ENCODE results near the gene SCYGR3. TPM values are rescaled to one million over a fixed set of nuclear protein-coding genes. Genes with fewer than 3 reads are reported as not detected.

Gene SCYGR3
- total and polyA plus RNA-seq, 3 donors from 2014 or later = not detected

- Histone ChIP-seq H3K27ac (no peak overlapping the region), H3K4me1 (no peaks in the 10 kb centered on the region), H3K4me3 (no peak overlapping the region), H3K9me3 (no peaks in the 10 kb centered on the region), H3K27me3 (no peaks in the 10 kb centered on the region), H3K36me3 (ENCODE audit: low read depth, missing control alignments) (no peaks in the 10 kb centered on the region)
- intact Hi-C loops (cut with DNase I; ENCODE audit: low total_unique reads) = no loop called here
- TF ChIP-seq, protein P1, sequence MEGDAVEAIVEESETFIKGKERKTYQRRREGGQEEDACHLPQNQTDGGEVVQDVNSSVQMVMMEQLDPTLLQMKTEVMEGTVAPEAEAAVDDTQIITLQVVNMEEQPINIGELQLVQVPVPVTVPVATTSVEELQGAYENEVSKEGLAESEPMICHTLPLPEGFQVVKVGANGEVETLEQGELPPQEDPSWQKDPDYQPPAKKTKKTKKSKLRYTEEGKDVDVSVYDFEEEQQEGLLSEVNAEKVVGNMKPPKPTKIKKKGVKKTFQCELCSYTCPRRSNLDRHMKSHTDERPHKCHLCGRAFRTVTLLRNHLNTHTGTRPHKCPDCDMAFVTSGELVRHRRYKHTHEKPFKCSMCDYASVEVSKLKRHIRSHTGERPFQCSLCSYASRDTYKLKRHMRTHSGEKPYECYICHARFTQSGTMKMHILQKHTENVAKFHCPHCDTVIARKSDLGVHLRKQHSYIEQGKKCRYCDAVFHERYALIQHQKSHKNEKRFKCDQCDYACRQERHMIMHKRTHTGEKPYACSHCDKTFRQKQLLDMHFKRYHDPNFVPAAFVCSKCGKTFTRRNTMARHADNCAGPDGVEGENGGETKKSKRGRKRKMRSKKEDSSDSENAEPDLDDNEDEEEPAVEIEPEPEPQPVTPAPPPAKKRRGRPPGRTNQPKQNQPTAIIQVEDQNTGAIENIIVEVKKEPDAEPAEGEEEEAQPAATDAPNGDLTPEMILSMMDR (IDR thresholded peaks at IDR 0.05) = no peak
- no peak for TF ChIP-seq POLR2A (IDR thresholded peaks at IDR 0.05)
- DNase-seq = no peak
- 79 to 97% methylated on average over 9 to 10 of the region's 10 CpGs for WGBS, 2 donors
Observed at GRCh38 chr2:227626580-227627151, 12.0 kb upstream of the SCYGR3 start.

- 43 to 74% methylated on average over 2 of the region's 2 CpGs for WGBS, 2 donors
- Histone ChIP-seq H3K4me3 (no peak overlapping the region), H3K36me3 (ENCODE audit: low read depth, missing control alignments) (no peaks in the 10 kb centered on the region), H3K4me1 (no peaks in the 10 kb centered on the region), H3K27me3 (no peaks in the 10 kb centered on the region), H3K9me3 (no peaks in the 10 kb centered on the region), H3K27ac (no peak overlapping the region)
- intact Hi-C loops (cut with DNase I; ENCODE audit: low total_unique reads) = no loop called here
- DNase-seq = no peak
- TF ChIP-seq POLR2A (IDR thresholded peaks at IDR 0.05) = no peak
- TF ChIP-seq, protein P1 (IDR thresholded peaks at IDR 0.05) = no peak
Observed at GRCh38 chr2:227625420-227625819, 10.8 kb upstream of the SCYGR3 start.

DNA sequence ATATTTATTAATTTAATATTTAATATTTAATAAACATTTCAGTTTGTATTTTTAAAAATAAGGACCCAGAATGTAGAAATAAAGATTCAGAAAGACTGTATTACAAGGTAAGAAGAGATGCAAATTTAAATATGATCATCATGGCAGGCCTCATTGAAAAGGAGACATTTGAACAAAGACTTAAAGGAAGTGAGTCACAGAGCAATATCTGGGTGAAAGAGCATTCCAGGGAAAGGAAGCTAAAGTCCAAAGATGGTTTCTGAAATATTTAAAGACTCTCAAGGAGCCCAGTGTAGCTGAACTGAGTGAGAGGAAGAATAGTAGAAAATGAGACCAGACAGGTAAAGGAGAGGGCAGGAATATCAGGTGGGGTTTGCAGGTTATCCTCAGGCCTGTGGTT lies 8.6 kb upstream of the SCYGR3 start:
- Histone ChIP-seq H3K4me3 (no peak overlapping the region), H3K27ac (no peak overlapping the region), H3K9me3 (no peaks in the 10 kb centered on the region), H3K4me1 (no peaks in the 10 kb centered on the region), H3K36me3 (ENCODE audit: low read depth, missing control alignments) (no peaks in the 10 kb centered on the region), H3K27me3 (no peaks in the 10 kb centered on the region)
- no peak for TF ChIP-seq POLR2A (IDR thresholded peaks at IDR 0.05)
- TF ChIP-seq, protein P1 (IDR thresholded peaks at IDR 0.05) = no peak
- intact Hi-C loops (cut with DNase I; ENCODE audit: low total_unique reads) = no loop called here
- no peak for DNase-seq

DNA sequence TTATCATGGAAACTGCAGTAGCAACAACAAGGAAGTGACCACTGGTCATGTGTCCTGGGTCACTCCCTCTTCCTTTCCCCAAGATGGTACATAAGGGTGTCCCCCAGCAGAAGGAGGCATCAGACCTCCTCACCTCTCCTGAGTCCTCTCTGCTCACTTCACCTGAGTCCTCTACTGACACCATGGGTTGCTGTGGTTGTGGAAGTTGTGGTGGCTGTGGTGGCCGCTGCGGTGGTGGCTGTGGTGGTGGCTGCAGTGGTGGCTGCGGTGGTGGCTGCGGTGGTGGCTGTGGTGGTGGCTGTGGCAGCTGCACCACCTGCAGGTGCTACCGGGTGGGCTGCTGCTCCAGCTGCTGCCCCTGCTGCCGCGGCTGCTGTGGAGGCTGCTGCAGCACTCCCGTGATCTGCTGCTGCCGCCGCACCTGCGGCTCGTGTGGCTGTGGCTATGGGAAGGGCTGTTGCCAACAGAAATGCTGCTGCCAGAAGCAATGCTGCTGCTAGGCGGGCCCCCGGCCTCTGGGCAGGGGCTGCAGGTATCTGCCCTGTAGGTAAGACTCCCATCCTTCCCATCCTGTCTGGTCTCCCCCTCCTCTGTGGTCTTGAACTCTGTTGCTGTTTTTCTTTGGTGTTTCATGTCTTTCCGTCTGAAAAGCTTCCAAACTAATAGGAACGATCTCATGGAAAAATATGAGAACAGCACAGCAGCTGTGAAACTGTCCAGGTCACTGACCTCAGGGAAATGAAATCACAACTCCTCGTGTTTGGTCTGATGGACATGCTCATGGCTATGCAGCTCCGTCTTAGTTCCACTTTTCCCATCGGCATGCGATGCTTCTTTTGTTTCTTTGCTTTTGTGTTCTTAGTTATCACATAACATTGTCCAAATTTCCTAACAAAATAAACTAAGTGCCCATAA lies 2.9 kb upstream of the SCYGR3 start, which contains the start of gene SCYGR4:
Gene SCYGR4 (plus strand): TSS at position 183 of the 915 bp plus-strand sequence. CDS start 0 bp downstream, at position 183.
- H3K27ac ChIP-seq = no peak within 1 kb of the TSS
- H3K36me3 ChIP-seq (ENCODE audit: low read depth, missing control alignments) = no peaks in the 10 kb centered on the region
- WGBS, 2 donors = 57 to 81% methylated on average over 8 to 20 of the region's 20 CpGs
- H3K9me3 ChIP-seq = no peaks in the 10 kb centered on the region
- TF ChIP-seq POLR2A (IDR thresholded peaks at IDR 0.05) = no peak
- TF ChIP-seq, protein P1 (IDR thresholded peaks at IDR 0.05) = no peak
- H3K27me3 ChIP-seq = no peaks in the 10 kb centered on the region
- H3K4me3 ChIP-seq = no peak within 1 kb of the TSS
- H3K4me1 ChIP-seq = no peaks in the 10 kb centered on the region
- intact Hi-C loops (cut with DNase I; ENCODE audit: low total_unique reads) = no loop called here
- no peak for DNase-seq

Data from testis (tissue), 3 donors.